H1 (cell line): ENCODE measurements around the gene MYO1A.

Source experiments
- CREB1 ChIP-seq: IDR thresholded peaks from 2 replicates; pipeline ENCODE4 v1.6.1; 2012; ENCODE audit warnings: inconsistent platforms
- E2F6 ChIP-seq: IDR thresholded peaks from 2 replicates; pipeline ENCODE4 v1.6.1; 2012; ENCODE audit warnings: inconsistent platforms
- EZH2 ChIP-seq: fragments of 200-600 bp; sonication (generic); IDR thresholded peaks from 2 replicates; pipeline ENCODE4 v1.7.1; 2012; ENCODE audit warnings: low read depth, mild to moderate bottlenecking, moderate library complexity, low read length, inconsistent platforms; ENCODE audit not compliant: severe bottlenecking
- FOSL1 ChIP-seq: IDR thresholded peaks from 2 replicates; pipeline ENCODE4 v1.6.1; 2011; ENCODE audit warnings: mild to moderate bottlenecking, low read depth, low read length, moderate library complexity; ENCODE audit not compliant: insufficient read depth
- JUND ChIP-seq: IDR thresholded peaks from 2 replicates; pipeline ENCODE4 v1.6.1; 2011; ENCODE audit warnings: mild to moderate bottlenecking, improper control_type of control experiment, low read length
- POLR2A ChIP-seq, 2 experiments: IDR thresholded peaks; 1 replicate in 1 of 2; 2 replicates in 1 of 2; pipeline ENCODE4 v1.6.1; 2011; ENCODE audit warnings: low read depth in 2 of 2, low read length in 2 of 2, mild to moderate bottlenecking in 2 of 2; ENCODE audit errors: control extremely low read depth in 1 of 2
- POLR2AphosphoS5 ChIP-seq: IDR thresholded peaks from 2 replicates; pipeline ENCODE4 v1.6.1; 2011; ENCODE audit warnings: low read depth, low read length
- TF ChIP-seq, protein P1 (sequence below): IDR thresholded peaks from 2 replicates; pipeline ENCODE4 v1.6.1; 2012; ENCODE audit warnings: inconsistent platforms
- TF ChIP-seq, protein P2 (sequence below), 3 experiments: IDR thresholded peaks; 1 replicate in 2 of 3; 2 replicates in 1 of 3; pipeline versions ENCODE4 v1.5.1 to v1.6.1; 2011; ENCODE audit warnings: low read length in 3 of 3, mild to moderate bottlenecking in 3 of 3, inconsistent platforms in 2 of 3, low read depth in 1 of 3, moderate library complexity in 1 of 3; ENCODE audit not compliant: insufficient read depth in 1 of 3; ENCODE audit errors: control extremely low read depth in 1 of 3

DNA sequence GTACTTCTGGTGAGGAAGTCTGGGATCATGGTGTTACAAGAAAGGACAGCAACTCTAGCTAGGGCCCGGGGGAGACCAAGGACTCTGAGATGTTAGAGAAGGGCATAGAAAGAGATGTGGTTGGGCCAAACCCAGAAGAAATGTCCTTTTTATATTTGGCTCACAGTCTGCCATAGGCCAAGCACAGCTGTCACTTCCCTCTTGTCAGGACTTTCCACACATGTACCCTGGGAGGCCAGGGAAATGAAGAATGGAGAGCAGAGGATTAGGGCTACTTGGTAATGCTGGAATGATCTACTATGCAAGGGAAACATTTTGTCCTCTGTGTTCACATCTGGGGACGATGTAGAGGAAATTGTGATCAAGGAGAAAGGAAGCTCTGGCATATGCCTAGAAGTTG is 9.2 kb downstream of the MYO1A start:
- TF ChIP-seq, protein P1, sequence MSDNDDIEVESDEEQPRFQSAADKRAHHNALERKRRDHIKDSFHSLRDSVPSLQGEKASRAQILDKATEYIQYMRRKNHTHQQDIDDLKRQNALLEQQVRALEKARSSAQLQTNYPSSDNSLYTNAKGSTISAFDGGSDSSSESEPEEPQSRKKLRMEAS, result no peak
- TF ChIP-seq CREB1, result no peak
- no peak for TF ChIP-seq E2F6
- no peak for TF ChIP-seq POLR2AphosphoS5
- TF ChIP-seq, protein P2, sequence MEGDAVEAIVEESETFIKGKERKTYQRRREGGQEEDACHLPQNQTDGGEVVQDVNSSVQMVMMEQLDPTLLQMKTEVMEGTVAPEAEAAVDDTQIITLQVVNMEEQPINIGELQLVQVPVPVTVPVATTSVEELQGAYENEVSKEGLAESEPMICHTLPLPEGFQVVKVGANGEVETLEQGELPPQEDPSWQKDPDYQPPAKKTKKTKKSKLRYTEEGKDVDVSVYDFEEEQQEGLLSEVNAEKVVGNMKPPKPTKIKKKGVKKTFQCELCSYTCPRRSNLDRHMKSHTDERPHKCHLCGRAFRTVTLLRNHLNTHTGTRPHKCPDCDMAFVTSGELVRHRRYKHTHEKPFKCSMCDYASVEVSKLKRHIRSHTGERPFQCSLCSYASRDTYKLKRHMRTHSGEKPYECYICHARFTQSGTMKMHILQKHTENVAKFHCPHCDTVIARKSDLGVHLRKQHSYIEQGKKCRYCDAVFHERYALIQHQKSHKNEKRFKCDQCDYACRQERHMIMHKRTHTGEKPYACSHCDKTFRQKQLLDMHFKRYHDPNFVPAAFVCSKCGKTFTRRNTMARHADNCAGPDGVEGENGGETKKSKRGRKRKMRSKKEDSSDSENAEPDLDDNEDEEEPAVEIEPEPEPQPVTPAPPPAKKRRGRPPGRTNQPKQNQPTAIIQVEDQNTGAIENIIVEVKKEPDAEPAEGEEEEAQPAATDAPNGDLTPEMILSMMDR (IDR thresholded peaks at IDR 0.05; ENCODE audit: control extremely low read depth in 1 of 3, insufficient read depth in 1 of 3, low read depth in 1 of 3, low read length in 3 of 3), result no peak
- TF ChIP-seq POLR2A (IDR thresholded peaks at IDR 0.05; ENCODE audit: control extremely low read depth in 1 of 2, low read depth in 2 of 2, low read length in 2 of 2), result no peak
- TF ChIP-seq EZH2, result no peak
- no peak for TF ChIP-seq JUND
- TF ChIP-seq FOSL1, result no peak
